Muscle of leg (tissue), 11 donors: ENCODE data around the gene TRAF5. TPM values are rescaled to one million over a fixed set of nuclear protein-coding genes. Genes with fewer than 3 reads are reported as not detected.

ENCODE experiments used
- DNase-seq: peaks from one replicate; pipeline ENCODE4 v3.0.0; 2013
- H3K27ac ChIP-seq: one replicate; pipeline ENCODE4 v1.5.1; 2013; ENCODE audit warnings: mild to moderate bottlenecking, low read length, control low read depth
- H3K27me3 ChIP-seq: one replicate; pipeline ENCODE4 v1.6.1; 2013; ENCODE audit warnings: low read length; ENCODE audit not compliant: control insufficient read depth, insufficient read depth
- H3K36me3 ChIP-seq: one replicate; pipeline ENCODE4 v1.6.1; 2013; ENCODE audit warnings: low read length; ENCODE audit not compliant: control insufficient read depth, insufficient read depth
- H3K4me1 ChIP-seq: one replicate; pipeline ENCODE4 v1.6.1; 2013; ENCODE audit warnings: low read length; ENCODE audit not compliant: control insufficient read depth, insufficient read depth
- H3K4me3 ChIP-seq: one replicate; pipeline ENCODE4 v1.5.1; 2013; ENCODE audit warnings: low read length, control low read depth
- H3K9me3 ChIP-seq: replicated peaks from 2 replicates; pipeline ENCODE4 v1.6.1; 2013; ENCODE audit warnings: low read depth, low read length; ENCODE audit not compliant: control insufficient read depth
- WGBS: methylation state at CpG from one replicate; pipeline ENCODE4 v1.1.5; 2013; ENCODE audit warnings: missing lambda C conversion rate; ENCODE audit not compliant: insufficient coverage; 5-methylcytosine and 5-hydroxymethylcytosine counted together
- polyA plus RNA-seq, 8 donors: library from polyadenylated mRNA; unstranded; fragments of 120-200 nt; gene quantifications; one replicate each; pipeline versions ENCODE4 v1.2.1 to v1.2.3, GENCODE V29; 2013; ENCODE audit warnings: inconsistent platforms in 1 of 8, low replicate concordance in 1 of 8; ENCODE audit not compliant: insufficient read length in 8 of 8, insufficient read depth in 1 of 8
- total RNA-seq: library from RNA; stranded (reverse); fragments of 120-200 nt; gene quantifications from one replicate; pipeline ENCODE4 v1.2.4, GENCODE V29; 2013

The TRAF5 gene
- total and polyA plus RNA-seq, 9 donors: 14.7 to 34.9 (median 19.5) TPM

DNA sequence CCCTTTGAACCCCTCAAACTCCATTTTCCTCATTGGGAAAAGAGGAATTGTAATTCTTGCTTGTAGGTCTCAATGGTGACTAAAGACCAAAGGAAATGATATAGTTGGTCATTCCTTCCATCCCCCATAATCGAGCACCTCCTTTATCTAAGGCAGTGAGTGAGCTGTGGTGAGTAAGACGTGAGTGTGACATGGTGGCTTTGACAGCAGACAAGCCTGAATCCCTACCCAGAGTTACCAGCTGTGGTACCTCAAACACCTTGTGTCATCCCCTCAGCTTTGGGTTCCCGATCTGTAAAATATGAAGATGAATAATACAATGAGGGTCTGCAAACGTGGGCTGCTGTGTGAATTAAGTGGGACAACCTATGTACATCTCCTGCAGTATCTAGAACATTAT, 8.4 kb downstream of the TRAF5 start:
- no peaks in the 10 kb centered on the region for H3K36me3 ChIP-seq

DNA sequence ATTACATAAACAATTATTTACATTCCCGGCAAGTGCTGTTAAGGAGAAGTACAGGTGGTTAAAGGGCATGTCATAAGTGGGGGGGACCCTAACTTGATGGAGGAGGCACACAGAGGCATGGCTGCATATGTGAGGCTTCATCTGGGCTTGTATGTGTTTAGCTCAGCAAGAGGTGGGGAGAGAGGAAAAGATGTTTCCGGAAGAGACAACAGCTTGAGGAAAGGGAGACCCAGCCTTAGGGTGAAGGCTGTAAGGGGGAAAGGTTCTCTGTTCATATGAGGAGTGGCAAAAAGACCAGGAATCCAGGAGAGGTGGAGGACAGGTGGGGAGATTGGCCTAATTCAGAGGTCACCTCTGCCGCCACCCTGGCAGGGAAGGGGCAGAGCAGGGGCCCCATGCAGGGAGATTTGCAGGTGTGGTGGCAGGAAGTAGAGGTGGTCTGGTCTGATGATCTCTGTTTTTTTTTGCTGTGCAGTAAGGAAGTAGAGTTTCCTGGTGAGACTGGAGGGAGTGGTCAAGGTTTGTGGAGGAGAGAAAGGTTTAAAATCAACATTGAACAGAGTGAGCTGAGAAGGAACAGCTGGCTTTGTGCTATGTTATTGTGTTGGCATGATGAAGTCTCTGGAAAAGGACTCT, 9.0 kb downstream of the TRAF5 start:
- Histone ChIP-seq H3K4me3 (no peak overlapping the region), H3K9me3 (no peaks in the 10 kb centered on the region), H3K27ac (no peak overlapping the region), H3K4me1 (peaks cover 28% of the 10 kb centered on the region), H3K27me3 (no peaks in the 10 kb centered on the region), H3K36me3 (no peaks in the 10 kb centered on the region)
- DNase-seq: no peak
- 88% methylated on average over 3 of the region's 3 CpGs for WGBS

More for the DNA sequence above, 8.4 kb downstream of the TRAF5 start:
- Histone ChIP-seq H3K9me3 (no peaks in the 10 kb centered on the region), H3K4me3 (no peak overlapping the region), H3K27ac (no peak overlapping the region), H3K4me1 (peaks cover 26% of the 10 kb centered on the region), H3K27me3 (no peaks in the 10 kb centered on the region)
- WGBS: no CpG with 5 or more reads among the region's 4 CpGs
- DNase-seq: no peak

- no peak overlapping the region for H3K27ac ChIP-seq
- WGBS: 100% methylated on average over 1 of the region's 3 CpGs
- peaks cover 32% of the 10 kb centered on the region for H3K4me1 ChIP-seq
Observed at GRCh38 chr1:211336161-211336560, 9.5 kb downstream of the TRAF5 start.

DNA sequence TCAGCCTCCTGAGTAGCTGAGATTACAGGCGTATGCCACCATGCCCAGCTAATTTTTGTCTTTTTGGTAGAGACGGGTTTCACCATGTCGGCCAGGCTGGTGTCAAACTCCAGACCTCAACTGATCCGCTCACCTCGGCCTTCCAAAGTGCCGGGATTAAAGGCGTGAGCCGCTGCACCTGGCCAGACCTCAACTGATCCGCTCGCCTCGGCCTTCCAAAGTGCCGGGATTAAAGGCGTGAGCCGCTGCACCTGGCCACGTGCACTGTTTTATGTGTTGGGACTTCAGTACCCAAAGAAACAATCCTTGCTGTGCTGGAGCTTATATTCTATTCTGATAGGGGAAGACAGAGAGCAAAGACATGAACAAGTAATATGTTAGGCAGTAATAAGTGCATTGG, 10.1 kb downstream of the TRAF5 start:
- Histone ChIP-seq H3K4me3 (no peak overlapping the region), H3K4me1 (peaks cover 31% of the 10 kb centered on the region), H3K27ac (no peak overlapping the region), H3K36me3 (no peaks in the 10 kb centered on the region), H3K9me3 (no peaks in the 10 kb centered on the region), H3K27me3 (no peaks in the 10 kb centered on the region)
- no peak for DNase-seq
- 75% methylated on average over 15 of the region's 15 CpGs for WGBS

More at GRCh38 chr1:211336161-211336560, 9.5 kb downstream of the TRAF5 start:
- Histone ChIP-seq H3K27me3 (no peaks in the 10 kb centered on the region), H3K36me3 (no peaks in the 10 kb centered on the region), H3K9me3 (no peaks in the 10 kb centered on the region), H3K4me3 (no peak overlapping the region)
- no peak for DNase-seq

- no peak for DNase-seq
- H3K36me3 ChIP-seq: no peaks in the 10 kb centered on the region
- H3K27me3 ChIP-seq: no peaks in the 10 kb centered on the region
- H3K27ac ChIP-seq: no peak overlapping the region
- no peaks in the 10 kb centered on the region for H3K9me3 ChIP-seq
- no peak overlapping the region for H3K4me3 ChIP-seq
- WGBS: 74% methylated on average over 7 of the region's 7 CpGs
- peaks cover 24% of the 10 kb centered on the region for H3K4me1 ChIP-seq
Observed at GRCh38 chr1:211337430-211338223, 11.0 kb downstream of the TRAF5 start.

- Histone ChIP-seq H3K9me3 (no peaks in the 10 kb centered on the region), H3K36me3 (no peaks in the 10 kb centered on the region), H3K27ac (no peak overlapping the region), H3K4me3 (no peak overlapping the region), H3K27me3 (no peaks in the 10 kb centered on the region), H3K4me1 (peaks cover 22% of the 10 kb centered on the region)
- WGBS: no CpG with 5 or more reads among the region's 4 CpGs
- DNase-seq: no peak
Observed at GRCh38 chr1:211338224-211338620, 11.6 kb downstream of the TRAF5 start.

DNA sequence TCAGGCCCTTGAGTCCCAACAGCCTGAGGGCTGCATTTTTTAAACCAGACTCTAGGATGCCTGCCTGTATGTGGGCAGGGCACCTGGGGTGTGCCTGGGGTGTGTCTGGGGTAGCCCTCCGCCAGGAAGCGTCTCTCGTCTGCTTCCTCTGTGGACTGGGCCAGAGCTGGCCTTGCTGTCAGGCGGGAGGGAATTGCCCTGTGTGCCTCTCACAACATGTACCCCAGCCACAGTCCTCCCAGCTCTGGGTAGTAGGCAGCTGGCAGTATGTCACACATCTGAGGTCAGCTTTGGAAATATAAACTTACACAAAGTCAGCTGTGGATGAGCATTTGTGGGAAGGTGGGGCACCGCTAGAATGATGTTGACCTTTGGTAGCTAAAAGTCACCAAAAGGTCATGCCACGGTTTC, 13.0 kb downstream of the TRAF5 start:
- H3K36me3 ChIP-seq: peaks cover 2% of the 10 kb centered on the region
- H3K4me3 ChIP-seq: no peak overlapping the region
- H3K27ac ChIP-seq: no peak overlapping the region
- peak; percentile 31 for DNase-seq
- peaks cover 22% of the 10 kb centered on the region for H3K4me1 ChIP-seq
- no peaks in the 10 kb centered on the region for H3K9me3 ChIP-seq
- H3K27me3 ChIP-seq: no peaks in the 10 kb centered on the region
- WGBS: 100% methylated on average over 1 of the region's 6 CpGs

- Histone ChIP-seq H3K27ac (no peak overlapping the region), H3K4me3 (no peak overlapping the region), H3K27me3 (no peaks in the 10 kb centered on the region), H3K4me1 (peaks cover 18% of the 10 kb centered on the region), H3K36me3 (peaks cover 2% of the 10 kb centered on the region), H3K9me3 (no peaks in the 10 kb centered on the region)
- DNase-seq: no peak
- WGBS: 70% methylated on average over 7 of the region's 10 CpGs
Observed at GRCh38 chr1:211340622-211341507, 14.2 kb downstream of the TRAF5 start.

GRCh38 chr1:211341999-211342398, 15.4 kb downstream of the TRAF5 start:
- Histone ChIP-seq H3K36me3 (peaks cover 2% of the 10 kb centered on the region), H3K4me1 (peaks cover 14% of the 10 kb centered on the region), H3K27me3 (no peaks in the 10 kb centered on the region), H3K9me3 (no peaks in the 10 kb centered on the region), H3K4me3 (no peak overlapping the region), H3K27ac (no peak overlapping the region)
- no CpG with 5 or more reads among the region's 1 CpG for WGBS
- no peak for DNase-seq

GRCh38 chr1:211343607-211344006, 17.0 kb downstream of the TRAF5 start:
- no peaks in the 10 kb centered on the region for H3K27me3 ChIP-seq
- H3K4me1 ChIP-seq: peaks cover 14% of the 10 kb centered on the region
- H3K27ac ChIP-seq: no peak overlapping the region
- DNase-seq: no peak
- 83% methylated on average over 2 of the region's 4 CpGs for WGBS
- no peak overlapping the region for H3K4me3 ChIP-seq
- H3K36me3 ChIP-seq: peaks cover 4% of the 10 kb centered on the region
- H3K9me3 ChIP-seq: no peaks in the 10 kb centered on the region
